Measurements from ENCODE around the gene CFAP57.

Gene CFAP57

DNA sequence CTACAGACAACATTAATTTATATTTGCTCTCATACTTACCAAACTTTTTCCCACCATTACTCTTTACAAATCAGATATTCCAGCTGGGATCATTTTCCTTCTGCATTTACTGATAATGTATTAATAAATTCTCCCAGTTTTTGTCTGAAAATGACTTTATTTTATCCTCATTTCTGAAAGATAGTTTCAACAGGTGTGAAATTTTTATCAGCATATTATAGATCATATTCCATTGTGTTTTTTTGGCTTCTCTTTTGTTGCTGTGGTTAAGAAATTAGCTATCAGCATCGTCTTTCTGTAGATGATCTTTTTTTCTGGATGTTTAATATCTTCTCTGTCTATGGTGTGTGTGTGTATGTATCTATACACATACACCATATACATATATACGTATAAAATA lies 2.7 kb downstream of the CFAP57 start:
- H3K27ac ChIP-seq: no peak overlapping the region
- no peak for TF ChIP-seq ZFX (IDR thresholded peaks at IDR 0.05)
- TF ChIP-seq, protein P1, sequence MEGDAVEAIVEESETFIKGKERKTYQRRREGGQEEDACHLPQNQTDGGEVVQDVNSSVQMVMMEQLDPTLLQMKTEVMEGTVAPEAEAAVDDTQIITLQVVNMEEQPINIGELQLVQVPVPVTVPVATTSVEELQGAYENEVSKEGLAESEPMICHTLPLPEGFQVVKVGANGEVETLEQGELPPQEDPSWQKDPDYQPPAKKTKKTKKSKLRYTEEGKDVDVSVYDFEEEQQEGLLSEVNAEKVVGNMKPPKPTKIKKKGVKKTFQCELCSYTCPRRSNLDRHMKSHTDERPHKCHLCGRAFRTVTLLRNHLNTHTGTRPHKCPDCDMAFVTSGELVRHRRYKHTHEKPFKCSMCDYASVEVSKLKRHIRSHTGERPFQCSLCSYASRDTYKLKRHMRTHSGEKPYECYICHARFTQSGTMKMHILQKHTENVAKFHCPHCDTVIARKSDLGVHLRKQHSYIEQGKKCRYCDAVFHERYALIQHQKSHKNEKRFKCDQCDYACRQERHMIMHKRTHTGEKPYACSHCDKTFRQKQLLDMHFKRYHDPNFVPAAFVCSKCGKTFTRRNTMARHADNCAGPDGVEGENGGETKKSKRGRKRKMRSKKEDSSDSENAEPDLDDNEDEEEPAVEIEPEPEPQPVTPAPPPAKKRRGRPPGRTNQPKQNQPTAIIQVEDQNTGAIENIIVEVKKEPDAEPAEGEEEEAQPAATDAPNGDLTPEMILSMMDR (conservative IDR thresholded peaks at IDR 0.05): no peak

DNA sequence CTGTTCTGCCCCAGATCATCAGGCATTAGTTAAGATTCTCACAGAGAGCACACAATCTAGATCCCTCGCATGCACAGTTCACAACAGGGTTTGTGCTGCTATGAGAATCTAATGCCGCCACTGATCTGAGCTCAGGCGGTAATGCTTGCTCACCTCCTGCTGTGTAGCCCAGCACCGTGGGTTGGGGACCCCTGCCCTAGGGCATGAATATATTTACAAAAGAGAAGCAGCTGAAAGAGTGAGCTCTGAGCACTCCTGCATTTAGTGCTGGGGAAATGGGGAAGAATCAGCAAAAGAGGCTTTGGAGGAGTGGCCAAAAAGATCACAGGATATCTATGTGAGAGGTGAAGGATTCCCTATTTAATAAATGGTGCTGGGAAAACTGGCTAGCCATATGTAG lies 5.6 kb downstream of the CFAP57 start:
- TF ChIP-seq ZFX (IDR thresholded peaks at IDR 0.05): no peak
- TF ChIP-seq, protein P1 (conservative IDR thresholded peaks at IDR 0.05): no peak
- H3K27ac ChIP-seq: no peak overlapping the region

DNA sequence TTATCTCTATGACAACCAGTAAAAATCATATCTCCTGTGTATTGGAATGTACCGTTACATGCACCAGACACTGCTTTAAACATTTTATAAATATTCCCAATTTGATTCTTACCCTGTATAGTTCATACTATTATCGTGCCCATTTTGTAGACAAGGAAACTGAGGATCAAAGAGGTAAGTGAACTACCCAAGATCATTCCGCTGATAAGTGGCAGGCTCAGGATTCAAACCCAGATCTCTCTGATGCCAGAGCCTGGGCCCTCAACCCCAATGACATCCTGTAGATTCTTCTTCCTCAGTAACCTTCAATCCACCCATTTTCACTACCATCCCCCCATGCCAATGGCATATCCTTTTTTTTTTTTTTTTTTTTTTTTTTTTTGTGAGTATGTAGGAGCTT lies 12.3 kb downstream of the CFAP57 start:
- no peak for TF ChIP-seq ZFX (IDR thresholded peaks at IDR 0.05)
- TF ChIP-seq, protein P1 (conservative IDR thresholded peaks at IDR 0.05): no peak
- no peak overlapping the region for H3K27ac ChIP-seq

DNA sequence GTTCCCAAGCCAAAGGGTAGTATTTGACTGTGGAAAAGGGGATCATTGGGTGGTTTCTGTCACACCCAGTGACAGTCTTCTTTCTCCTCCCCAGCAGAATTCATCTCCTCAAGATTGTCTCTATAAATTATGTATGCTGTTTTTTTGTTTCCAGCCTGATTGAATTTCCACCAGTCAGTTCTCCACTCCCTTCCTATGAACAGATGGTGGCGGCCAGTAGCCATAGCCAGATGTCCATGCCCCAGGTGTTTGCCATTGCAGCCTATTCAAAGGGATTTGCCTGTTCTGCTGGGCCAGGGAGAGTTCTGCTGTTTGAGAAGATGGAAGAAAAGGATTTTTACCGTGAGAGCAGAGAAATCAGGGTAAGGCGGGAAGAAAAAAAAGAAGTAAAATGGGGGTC lies 12.9 kb downstream of the CFAP57 start:
- H3K27ac ChIP-seq: no peak overlapping the region
- TF ChIP-seq ZFX (IDR thresholded peaks at IDR 0.05): no peak
- TF ChIP-seq, protein P1 (conservative IDR thresholded peaks at IDR 0.05): no peak

DNA sequence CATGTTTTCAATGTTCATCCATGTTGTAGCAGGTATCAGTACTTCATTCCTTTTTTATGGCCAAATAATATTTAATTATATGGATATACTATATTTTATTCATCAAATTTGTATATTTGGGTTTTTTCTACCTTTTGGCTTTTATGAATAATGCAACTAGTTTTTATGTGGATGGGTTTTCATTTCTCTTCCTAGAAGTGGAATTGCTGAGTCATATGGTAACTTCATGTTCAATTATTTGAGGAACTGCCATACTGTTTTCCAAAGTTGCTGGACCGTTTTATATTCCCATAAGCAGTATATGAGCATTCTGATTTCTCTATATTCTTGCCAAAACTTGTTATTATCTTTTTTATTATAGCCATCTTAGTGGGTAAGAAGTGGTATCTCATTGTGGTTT lies 16.0 kb downstream of the CFAP57 start:
- TF ChIP-seq, protein P1 (conservative IDR thresholded peaks at IDR 0.05): no peak
- TF ChIP-seq ZFX (IDR thresholded peaks at IDR 0.05): no peak
- no peak overlapping the region for H3K27ac ChIP-seq

DNA sequence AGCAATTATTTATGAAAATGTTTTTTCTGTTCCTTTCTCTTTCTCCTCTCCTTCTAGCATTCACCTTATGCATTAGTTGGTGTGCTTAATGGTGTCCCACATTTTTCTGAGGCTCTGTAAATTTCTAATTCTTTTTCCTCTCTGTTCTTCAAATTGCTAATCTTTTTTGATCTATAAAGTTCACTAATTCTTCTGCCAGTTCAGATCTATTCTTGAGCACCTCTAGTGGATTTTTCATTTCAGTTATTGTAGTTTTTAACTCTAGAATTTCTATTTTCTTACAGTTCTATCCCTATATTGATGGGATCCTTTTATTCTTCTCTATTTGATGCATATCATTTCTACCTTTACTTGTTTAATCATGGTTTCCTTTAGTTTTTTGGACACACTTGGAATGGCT lies 22.4 kb downstream of the CFAP57 start:
- TF ChIP-seq ZFX (IDR thresholded peaks at IDR 0.05): no peak
- TF ChIP-seq, protein P1 (conservative IDR thresholded peaks at IDR 0.05): no peak
- H3K27ac ChIP-seq: no peak overlapping the region

DNA sequence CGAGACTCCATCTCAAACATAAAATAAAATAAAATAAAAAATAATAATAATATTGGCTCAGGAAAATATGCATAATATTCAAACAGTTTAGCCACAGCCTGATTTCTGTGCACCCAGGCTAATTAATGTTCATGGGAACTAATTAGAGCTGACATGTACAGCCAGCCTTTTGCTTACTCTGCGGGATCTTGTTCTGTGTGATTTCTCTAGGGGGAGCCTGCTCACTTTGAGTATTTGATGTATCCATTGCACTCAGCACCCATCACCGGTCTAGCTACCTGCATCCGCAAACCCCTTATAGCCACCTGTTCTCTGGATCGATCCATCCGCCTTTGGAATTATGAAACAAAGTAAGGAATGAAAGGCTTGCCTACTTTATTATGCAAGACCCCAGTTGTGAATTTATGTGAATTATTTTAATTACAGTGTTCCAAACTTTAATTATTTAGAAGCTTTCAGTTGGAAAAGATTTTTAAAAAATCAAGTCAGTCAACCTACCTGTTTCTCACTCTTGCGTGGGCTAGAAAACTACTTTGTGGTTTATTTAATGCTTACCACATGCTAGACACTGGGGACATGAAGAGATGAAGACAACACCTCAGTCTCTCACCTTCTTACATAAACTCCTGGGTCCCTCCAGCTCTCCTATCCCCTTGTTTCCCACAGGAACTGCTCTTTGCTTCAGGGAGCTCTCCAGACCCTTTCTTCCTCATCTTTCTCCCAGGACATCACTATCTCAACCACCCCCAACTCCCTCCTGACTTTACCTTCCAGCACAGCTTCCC lies 25.4 kb downstream of the CFAP57 start:
- TF ChIP-seq, protein P1 (conservative IDR thresholded peaks at IDR 0.05): no peak; the same call in 1 of the 2 replicates
- no peak for TF ChIP-seq ZFX (IDR thresholded peaks at IDR 0.05)
- H3K27ac ChIP-seq: no peak overlapping the region

All from C4-2B (cell line).